Measurements from ENCODE around the gene INO80E. TPM values are rescaled to one million over a fixed set of nuclear protein-coding genes. Genes with fewer than 3 reads are reported as not detected.
A peak's percentile ranks its signal among the peaks of the same experiment; 100 is the strongest.

Gene INO80E
- polyA plus RNA-seq, 2 of the 4 experiments (the other 2 are of a cell fraction) = 41.3 to 89.0 TPM

DNA sequence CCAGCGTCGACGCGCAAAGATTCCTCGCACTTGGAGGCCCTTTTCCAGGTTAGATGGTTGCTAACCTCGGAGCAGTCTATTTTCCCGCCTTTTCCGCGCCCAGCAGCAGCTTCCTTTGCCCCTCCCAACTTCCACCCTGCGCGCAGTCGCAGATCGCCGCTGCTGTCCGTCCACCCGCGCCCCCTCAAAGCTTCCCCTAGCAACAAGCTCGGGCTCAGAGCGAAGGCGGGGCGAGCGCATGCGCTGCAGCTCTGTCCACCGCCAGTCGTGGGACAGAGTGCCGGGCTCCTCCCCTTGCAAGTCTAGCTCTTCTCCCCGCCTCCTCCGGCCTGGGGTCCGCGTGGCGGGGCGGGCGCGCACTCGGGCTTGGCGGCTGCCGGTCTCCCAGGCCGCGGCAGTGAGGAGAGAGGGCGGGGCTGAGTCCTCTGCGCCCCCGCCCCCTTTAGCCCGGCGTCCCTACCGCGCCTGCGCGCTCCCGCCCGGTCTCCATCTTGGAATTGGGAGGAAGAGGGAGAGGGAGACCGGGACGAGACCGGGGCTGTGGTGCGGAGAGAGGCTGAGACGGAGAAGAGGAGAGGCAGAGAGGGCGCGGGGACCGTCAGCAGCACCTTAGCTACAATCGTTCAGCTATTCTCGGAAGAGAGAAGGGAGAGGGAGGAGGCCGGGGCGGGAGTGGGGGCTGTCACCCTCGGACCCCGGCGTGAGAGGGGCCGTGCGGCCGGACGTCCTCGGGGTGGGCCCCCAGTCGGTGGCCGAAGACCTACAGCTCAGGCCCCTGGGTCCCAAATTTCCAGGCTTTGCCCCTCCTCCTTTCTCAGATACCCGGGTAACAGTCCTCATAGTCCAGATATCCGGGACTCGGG is 22.4 kb upstream of the INO80E start, which contains the start of gene TAOK2:
TSS of gene TAOK2 (plus strand) at position 485 of the 863 bp plus-strand sequence. CDS start 3,905 bp downstream, outside the sequence.
- Histone ChIP-seq H3K4me3 (peak within 1 kb of the TSS; percentile 67), H3K4me2 (peak within 1 kb of the TSS; percentile 97), H3K27ac (peak within 1 kb of the TSS; percentile 90 to 98), H3K9me3 (peaks cover 4% of the 10 kb centered on the region; the same call in 1 of the 3 replicates), H3K4me1 (peaks cover 19% of the 10 kb centered on the region)
- peak; percentile 99 to 100 for DNase-seq (ENCODE audit: low read depth in 1 of 2, low spot score in 1 of 2)
- CTCF ChIA-PET = interaction anchor here (0.7 to 2.7 kb wide), 18 partner anchors 10 to 275 kb away, joined by 3 to 18 read pairs (median 4); partner anchors contain the start of genes C16orf92, KCTD13, TBX6 and TLCD3B
- WGBS (ENCODE audit: missing lambda C conversion rate) = 10% methylated on average over 50 of the region's 75 CpGs
- peak; percentile 91 to 98 for ATAC-seq
- FAIRE-seq = no peak
- POLR2A ChIA-PET = interaction anchor here (0.9 to 2.0 kb wide), 13 partner anchors 11 to 162 kb away, joined by 3 to 27 read pairs (median 5); partner anchors contain the start of genes ASPHD1, HIRIP3, INO80E and KCTD13
- TF ChIP-seq FOXS1 (CRISPR knock-in tag; IDR thresholded peaks at IDR 0.05) = no peak
- no peak for TF ChIP-seq ZC3H11A (IDR thresholded peaks at IDR 0.05)
- TF ChIP-seq MAZ (IDR thresholded peaks at IDR 0.05; ENCODE audit: borderline replicate concordance, low read depth, low read length) = peak; percentile 75; the same call in 1 of the 2 replicates
- TF ChIP-seq NPAS2 (CRISPR knock-in tag; IDR thresholded peaks at IDR 0.05; ENCODE audit: borderline replicate concordance) = no peak
- no peak for TF ChIP-seq MAFK (IDR thresholded peaks at IDR 0.05; ENCODE audit: partially characterized antibody)
- TF ChIP-seq, protein P1, sequence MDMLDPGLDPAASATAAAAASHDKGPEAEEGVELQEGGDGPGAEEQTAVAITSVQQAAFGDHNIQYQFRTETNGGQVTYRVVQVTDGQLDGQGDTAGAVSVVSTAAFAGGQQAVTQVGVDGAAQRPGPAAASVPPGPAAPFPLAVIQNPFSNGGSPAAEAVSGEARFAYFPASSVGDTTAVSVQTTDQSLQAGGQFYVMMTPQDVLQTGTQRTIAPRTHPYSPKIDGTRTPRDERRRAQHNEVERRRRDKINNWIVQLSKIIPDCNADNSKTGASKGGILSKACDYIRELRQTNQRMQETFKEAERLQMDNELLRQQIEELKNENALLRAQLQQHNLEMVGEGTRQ (IDR thresholded peaks at IDR 0.05) = no peak
- peak; percentile 63 to 89; a peak in 3 of 5 replicates for TF ChIP-seq JUN (IDR thresholded peaks at IDR 0.05)
- no peak for TF ChIP-seq CHD2 (IDR thresholded peaks at IDR 0.05; ENCODE audit: low read length, partially characterized antibody)
- TF ChIP-seq EHMT2 (IDR thresholded peaks at IDR 0.05; ENCODE audit: low read depth) = no peak
- no peak for TF ChIP-seq EP300 (IDR thresholded peaks at IDR 0.05)
- no peak for TF ChIP-seq RARB (CRISPR knock-in tag; IDR thresholded peaks at IDR 0.05)
- no peak for TF ChIP-seq BHLHE40 (IDR thresholded peaks at IDR 0.05; ENCODE audit: low read depth, low read length)
- TF ChIP-seq HEYL (CRISPR knock-in tag; IDR thresholded peaks at IDR 0.05) = no peak
- TF ChIP-seq JUNB (IDR thresholded peaks at IDR 0.05) = no peak
- TF ChIP-seq FOSB (CRISPR knock-in tag; IDR thresholded peaks at IDR 0.05) = no peak
- TF ChIP-seq TFCP2L1 (CRISPR knock-in tag; IDR thresholded peaks at IDR 0.05) = peak; percentile 54; the same call in 1 of the 2 replicates
- TF ChIP-seq, protein P2, sequence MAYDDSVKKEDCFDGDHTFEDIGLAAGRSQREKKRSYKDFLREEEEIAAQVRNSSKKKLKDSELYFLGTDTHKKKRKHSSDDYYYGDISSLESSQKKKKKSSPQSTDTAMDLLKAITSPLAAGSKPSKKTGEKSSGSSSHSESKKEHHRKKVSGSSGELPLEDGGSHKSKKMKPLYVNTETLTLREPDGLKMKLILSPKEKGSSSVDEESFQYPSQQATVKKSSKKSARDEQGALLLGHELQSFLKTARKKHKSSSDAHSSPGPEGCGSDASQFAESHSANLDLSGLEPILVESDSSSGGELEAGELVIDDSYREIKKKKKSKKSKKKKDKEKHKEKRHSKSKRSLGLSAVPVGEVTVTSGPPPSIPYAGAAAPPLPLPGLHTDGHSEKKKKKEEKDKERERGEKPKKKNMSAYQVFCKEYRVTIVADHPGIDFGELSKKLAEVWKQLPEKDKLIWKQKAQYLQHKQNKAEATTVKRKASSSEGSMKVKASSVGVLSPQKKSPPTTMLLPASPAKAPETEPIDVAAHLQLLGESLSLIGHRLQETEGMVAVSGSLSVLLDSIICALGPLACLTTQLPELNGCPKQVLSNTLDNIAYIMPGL (CRISPR knock-in tag; IDR thresholded peaks at IDR 0.05; ENCODE audit: borderline replicate concordance) = peak; percentile 23; the same call in 1 of the 2 replicates
- no peak for TF ChIP-seq HOXB13 (CRISPR knock-in tag; IDR thresholded peaks at IDR 0.05; ENCODE audit: low read depth)
- TF ChIP-seq CBX8 (IDR thresholded peaks at IDR 0.05) = no peak
- TF ChIP-seq, protein P3, sequence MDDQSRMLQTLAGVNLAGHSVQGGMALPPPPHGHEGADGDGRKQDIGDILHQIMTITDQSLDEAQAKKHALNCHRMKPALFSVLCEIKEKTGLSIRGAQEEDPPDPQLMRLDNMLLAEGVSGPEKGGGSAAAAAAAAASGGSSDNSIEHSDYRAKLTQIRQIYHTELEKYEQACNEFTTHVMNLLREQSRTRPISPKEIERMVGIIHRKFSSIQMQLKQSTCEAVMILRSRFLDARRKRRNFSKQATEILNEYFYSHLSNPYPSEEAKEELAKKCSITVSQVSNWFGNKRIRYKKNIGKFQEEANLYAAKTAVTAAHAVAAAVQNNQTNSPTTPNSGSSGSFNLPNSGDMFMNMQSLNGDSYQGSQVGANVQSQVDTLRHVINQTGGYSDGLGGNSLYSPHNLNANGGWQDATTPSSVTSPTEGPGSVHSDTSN (IDR thresholded peaks at IDR 0.05) = 0 out of 2 replicates have a peak, but pooled peaks have one; percentile 61
- peak in 1 of 2 experiments; percentile 16; a peak in 1 of 5 replicates for TF ChIP-seq RAD21 (conservative IDR thresholded peaks at IDR 0.05 in 1 of 2, IDR thresholded peaks at IDR 0.05 in 1 of 2)
- TF ChIP-seq, protein P4, sequence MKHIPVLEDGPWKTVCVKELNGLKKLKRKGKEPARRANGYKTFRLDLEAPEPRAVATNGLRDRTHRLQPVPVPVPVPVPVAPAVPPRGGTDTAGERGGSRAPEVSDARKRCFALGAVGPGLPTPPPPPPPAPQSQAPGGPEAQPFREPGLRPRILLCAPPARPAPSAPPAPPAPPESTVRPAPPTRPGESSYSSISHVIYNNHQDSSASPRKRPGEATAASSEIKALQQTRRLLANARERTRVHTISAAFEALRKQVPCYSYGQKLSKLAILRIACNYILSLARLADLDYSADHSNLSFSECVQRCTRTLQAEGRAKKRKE (CRISPR knock-in tag; IDR thresholded peaks at IDR 0.05; ENCODE audit: low read depth) = no peak; the same call in 1 of the 2 replicates
- TF ChIP-seq HOXB5 (CRISPR knock-in tag; IDR thresholded peaks at IDR 0.05) = 0 out of 2 replicates have a peak, but pooled peaks have one; percentile 38
- TF ChIP-seq FOSL2 (IDR thresholded peaks at IDR 0.05) = no peak
- TF ChIP-seq FOSL2 (CRISPR knock-in tag; IDR thresholded peaks at IDR 0.05) = no peak
- TF ChIP-seq POLR2A (IDR thresholded peaks at IDR 0.05; ENCODE audit: low read length) = peak; percentile 96
- TF ChIP-seq, protein P5, sequence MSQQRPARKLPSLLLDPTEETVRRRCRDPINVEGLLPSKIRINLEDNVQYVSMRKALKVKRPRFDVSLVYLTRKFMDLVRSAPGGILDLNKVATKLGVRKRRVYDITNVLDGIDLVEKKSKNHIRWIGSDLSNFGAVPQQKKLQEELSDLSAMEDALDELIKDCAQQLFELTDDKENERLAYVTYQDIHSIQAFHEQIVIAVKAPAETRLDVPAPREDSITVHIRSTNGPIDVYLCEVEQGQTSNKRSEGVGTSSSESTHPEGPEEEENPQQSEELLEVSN (IDR thresholded peaks at IDR 0.05; ENCODE audit: borderline replicate concordance, low read depth) = peak; percentile 100
- TF ChIP-seq, protein P6, sequence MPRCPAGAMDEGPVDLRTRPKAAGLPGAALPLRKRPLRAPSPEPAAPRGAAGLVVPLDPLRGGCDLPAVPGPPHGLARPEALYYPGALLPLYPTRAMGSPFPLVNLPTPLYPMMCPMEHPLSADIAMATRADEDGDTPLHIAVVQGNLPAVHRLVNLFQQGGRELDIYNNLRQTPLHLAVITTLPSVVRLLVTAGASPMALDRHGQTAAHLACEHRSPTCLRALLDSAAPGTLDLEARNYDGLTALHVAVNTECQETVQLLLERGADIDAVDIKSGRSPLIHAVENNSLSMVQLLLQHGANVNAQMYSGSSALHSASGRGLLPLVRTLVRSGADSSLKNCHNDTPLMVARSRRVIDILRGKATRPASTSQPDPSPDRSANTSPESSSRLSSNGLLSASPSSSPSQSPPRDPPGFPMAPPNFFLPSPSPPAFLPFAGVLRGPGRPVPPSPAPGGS (IDR thresholded peaks at IDR 0.05) = peak; percentile 82; the same call in 1 of the 3 replicates
- TF ChIP-seq, protein P7, sequence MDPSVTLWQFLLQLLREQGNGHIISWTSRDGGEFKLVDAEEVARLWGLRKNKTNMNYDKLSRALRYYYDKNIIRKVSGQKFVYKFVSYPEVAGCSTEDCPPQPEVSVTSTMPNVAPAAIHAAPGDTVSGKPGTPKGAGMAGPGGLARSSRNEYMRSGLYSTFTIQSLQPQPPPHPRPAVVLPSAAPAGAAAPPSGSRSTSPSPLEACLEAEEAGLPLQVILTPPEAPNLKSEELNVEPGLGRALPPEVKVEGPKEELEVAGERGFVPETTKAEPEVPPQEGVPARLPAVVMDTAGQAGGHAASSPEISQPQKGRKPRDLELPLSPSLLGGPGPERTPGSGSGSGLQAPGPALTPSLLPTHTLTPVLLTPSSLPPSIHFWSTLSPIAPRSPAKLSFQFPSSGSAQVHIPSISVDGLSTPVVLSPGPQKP (IDR thresholded peaks at IDR 0.05; ENCODE audit: low read depth, low read length) = no peak
- TF ChIP-seq CHD4 (IDR thresholded peaks at IDR 0.05; ENCODE audit: borderline replicate concordance) = no peak

All from A549 (cell line).